Endothelial cell (in vitro differentiated cells): Measurements from ENCODE around the gene CCSER1. TPM values are rescaled to one million over a fixed set of nuclear protein-coding genes. Genes with fewer than 3 reads are reported as not detected.

ENCODE experiments used
- DNase-seq: peaks from one replicate; pipeline ENCODE4 v3.0.0; 2021; ENCODE audit warnings: low spot score
- H3K27ac Mint-ChIP-seq: one replicate; pipeline ENCODE4 v1.8.0; 2021; ENCODE audit warnings: mixed read lengths, inconsistent platforms; ENCODE audit not compliant: unreplicated experiment
- H3K27me3 Mint-ChIP-seq: one replicate; pipeline ENCODE4 v1.8.0; 2021; ENCODE audit warnings: mild to moderate bottlenecking, moderate library complexity, mixed read lengths, inconsistent platforms; ENCODE audit not compliant: unreplicated experiment
- H3K36me3 Mint-ChIP-seq: one replicate; pipeline ENCODE4 v1.8.0; 2021; ENCODE audit warnings: mild to moderate bottlenecking, low read depth, mixed read lengths, inconsistent platforms; ENCODE audit not compliant: unreplicated experiment
- H3K4me1 Mint-ChIP-seq: one replicate; pipeline ENCODE4 v1.8.0; 2021; ENCODE audit warnings: mild to moderate bottlenecking, mixed read lengths, inconsistent platforms; ENCODE audit not compliant: unreplicated experiment
- H3K4me3 Mint-ChIP-seq: one replicate; pipeline ENCODE4 v1.8.0; 2021; ENCODE audit warnings: mild to moderate bottlenecking, mixed read lengths, inconsistent platforms; ENCODE audit not compliant: unreplicated experiment
- H3K9me3 Mint-ChIP-seq: one replicate; pipeline ENCODE4 v1.8.0; 2021; ENCODE audit warnings: mixed read lengths, inconsistent platforms; ENCODE audit not compliant: unreplicated experiment
- total RNA-seq: library from RNA; stranded (reverse); fragmentation: NEBNext Ultra II Directional; extraction: Animal tissue kit (Norgen Biotek cat#: 25700); gene quantifications from one replicate; pipeline ENCODE4 v1.2.1, GENCODE V29; 2021; ENCODE audit not compliant: unreplicated experiment
- TF ChIP-seq, protein P1 (sequence below): fragments of 200-600 bp; sonication (generic); IDR thresholded peaks from one replicate; pipeline ENCODE4 v1.5.0; 2021; ENCODE audit warnings: antibody characterized with exemption; ENCODE audit not compliant: unreplicated experiment

The CCSER1 gene
- total RNA-seq, 1 donor from 2014 or later, result 3.0 TPM

DNA sequence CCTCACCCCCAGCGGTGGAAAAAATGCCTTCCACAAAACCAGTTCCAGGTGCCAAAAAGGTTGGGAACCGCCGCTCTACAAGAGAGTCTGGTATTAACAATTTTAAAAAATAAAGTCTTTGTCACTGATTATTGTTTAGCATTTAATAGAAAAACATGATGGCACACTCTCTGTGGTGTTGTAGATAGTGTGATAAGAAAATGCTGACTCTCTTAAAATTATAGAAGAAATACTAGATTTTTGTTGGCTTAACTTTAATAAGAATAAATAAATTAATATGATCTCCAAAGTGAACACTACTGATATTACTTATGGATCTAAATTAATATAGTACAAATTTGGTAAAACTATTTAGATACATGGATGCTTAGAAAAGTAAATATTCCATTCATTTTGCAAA lies 943.5 kb downstream of the CCSER1 start:
- Mint-ChIP-seq H3K36me3 (no peaks in the 10 kb centered on the region), H3K4me3 (no peak overlapping the region), H3K27ac (no peak overlapping the region), H3K4me1 (no peaks in the 10 kb centered on the region), H3K27me3 (no peaks in the 10 kb centered on the region), H3K9me3 (no peaks in the 10 kb centered on the region)
- no peak for DNase-seq
- TF ChIP-seq, protein P1, sequence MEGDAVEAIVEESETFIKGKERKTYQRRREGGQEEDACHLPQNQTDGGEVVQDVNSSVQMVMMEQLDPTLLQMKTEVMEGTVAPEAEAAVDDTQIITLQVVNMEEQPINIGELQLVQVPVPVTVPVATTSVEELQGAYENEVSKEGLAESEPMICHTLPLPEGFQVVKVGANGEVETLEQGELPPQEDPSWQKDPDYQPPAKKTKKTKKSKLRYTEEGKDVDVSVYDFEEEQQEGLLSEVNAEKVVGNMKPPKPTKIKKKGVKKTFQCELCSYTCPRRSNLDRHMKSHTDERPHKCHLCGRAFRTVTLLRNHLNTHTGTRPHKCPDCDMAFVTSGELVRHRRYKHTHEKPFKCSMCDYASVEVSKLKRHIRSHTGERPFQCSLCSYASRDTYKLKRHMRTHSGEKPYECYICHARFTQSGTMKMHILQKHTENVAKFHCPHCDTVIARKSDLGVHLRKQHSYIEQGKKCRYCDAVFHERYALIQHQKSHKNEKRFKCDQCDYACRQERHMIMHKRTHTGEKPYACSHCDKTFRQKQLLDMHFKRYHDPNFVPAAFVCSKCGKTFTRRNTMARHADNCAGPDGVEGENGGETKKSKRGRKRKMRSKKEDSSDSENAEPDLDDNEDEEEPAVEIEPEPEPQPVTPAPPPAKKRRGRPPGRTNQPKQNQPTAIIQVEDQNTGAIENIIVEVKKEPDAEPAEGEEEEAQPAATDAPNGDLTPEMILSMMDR, result no peak

DNA sequence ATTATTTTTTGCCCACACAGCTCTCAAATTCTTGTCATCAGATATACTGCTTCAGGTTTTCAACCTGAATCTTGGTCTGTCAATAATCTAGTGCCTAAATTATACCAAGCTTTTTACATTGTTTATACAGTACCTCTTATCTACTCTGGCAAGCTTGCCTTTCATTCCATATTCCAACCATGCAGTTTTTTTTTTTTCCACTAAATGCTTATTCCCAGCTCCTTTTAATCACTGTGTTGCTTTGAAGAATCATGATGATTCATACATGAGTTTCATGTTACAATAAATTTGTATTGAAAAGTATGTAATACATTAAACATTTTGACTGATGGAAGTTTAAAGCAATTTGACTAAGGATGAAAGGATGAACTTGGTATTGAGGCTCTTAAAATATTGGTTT lies 949.0 kb downstream of the CCSER1 start:
- Mint-ChIP-seq H3K27ac (no peak overlapping the region), H3K4me1 (no peaks in the 10 kb centered on the region), H3K4me3 (no peak overlapping the region), H3K9me3 (no peaks in the 10 kb centered on the region), H3K36me3 (peaks cover 4% of the 10 kb centered on the region), H3K27me3 (no peaks in the 10 kb centered on the region)
- no peak for DNase-seq
- TF ChIP-seq, protein P1, result no peak

DNA sequence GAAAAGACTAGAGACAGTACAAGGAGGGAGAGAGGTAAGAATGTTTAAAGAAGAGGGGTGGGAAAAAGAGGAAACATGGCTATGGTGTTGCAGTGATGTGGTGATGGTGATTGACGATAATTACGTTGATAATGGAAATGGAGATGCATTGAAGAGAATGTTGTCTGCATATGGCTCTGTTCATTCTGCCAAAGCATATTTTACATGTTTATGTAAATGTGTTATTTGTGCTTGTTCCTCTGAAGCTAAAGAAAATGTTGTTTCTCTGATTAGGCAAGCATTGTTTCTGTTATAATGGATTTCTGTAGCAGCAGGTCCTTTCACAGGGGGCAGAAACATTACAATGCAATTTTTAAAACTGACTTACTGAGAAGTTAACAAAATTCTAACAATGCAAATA lies 958.8 kb downstream of the CCSER1 start:
- Mint-ChIP-seq H3K27me3 (no peaks in the 10 kb centered on the region), H3K4me1 (no peaks in the 10 kb centered on the region), H3K36me3 (no peaks in the 10 kb centered on the region), H3K4me3 (no peak overlapping the region), H3K9me3 (no peaks in the 10 kb centered on the region), H3K27ac (no peak overlapping the region)
- TF ChIP-seq, protein P1, result no peak
- no peak for DNase-seq

DNA sequence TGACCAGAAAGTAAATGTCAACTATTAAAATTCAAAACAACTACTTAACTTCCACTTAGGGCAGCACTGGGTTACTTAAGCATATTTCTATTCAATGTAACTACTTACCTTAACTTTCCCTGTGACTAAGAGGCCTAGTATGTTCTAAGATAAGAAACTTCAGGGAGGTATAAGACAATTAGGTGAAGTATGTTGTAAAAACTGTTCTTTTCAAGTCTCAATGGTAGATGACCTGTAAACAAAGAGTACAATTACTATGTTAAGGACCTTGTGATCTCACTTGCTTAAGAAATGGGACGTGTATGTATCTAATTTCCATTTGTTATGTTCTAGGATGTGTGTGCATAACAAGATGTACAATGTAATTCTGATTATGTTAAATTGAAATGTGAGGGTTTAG lies 960.5 kb downstream of the CCSER1 start:
- H3K9me3 Mint-ChIP-seq, result no peaks in the 10 kb centered on the region
- H3K36me3 Mint-ChIP-seq, result no peaks in the 10 kb centered on the region
- no peak overlapping the region for H3K4me3 Mint-ChIP-seq
- H3K27ac Mint-ChIP-seq, result no peak overlapping the region
- H3K27me3 Mint-ChIP-seq, result peaks cover 1% of the 10 kb centered on the region
- TF ChIP-seq, protein P1, result no peak
- no peaks in the 10 kb centered on the region for H3K4me1 Mint-ChIP-seq
- DNase-seq, result no peak

DNA sequence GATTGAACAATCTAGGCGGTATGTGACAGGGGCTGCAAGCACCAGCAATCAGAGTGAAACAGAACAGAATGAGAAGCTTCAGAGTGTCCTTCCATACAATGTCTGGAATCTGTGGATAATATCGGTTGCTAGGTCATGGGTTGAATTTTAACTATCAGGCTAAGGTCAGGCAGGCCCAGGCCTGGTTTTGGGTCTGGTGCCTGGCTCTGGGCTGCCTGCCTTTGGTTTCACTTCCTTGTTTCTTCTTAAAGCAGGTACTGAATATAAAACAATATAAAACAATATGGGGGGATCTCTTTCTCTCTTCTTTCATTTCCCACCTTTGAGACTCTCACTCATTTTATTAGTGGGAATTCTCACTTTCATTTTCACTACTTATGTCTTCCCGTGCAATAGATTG lies 962.0 kb downstream of the CCSER1 start:
- no peak overlapping the region for H3K27ac Mint-ChIP-seq
- TF ChIP-seq, protein P1, result no peak

More for the DNA sequence above, 962.0 kb downstream of the CCSER1 start:
- Mint-ChIP-seq H3K9me3 (no peaks in the 10 kb centered on the region), H3K4me1 (no peaks in the 10 kb centered on the region), H3K27me3 (peaks cover 1% of the 10 kb centered on the region), H3K36me3 (no peaks in the 10 kb centered on the region), H3K4me3 (no peak overlapping the region)
- DNase-seq, result no peak
